Measurements from ENCODE around the gene FILIP1L. TPM values are rescaled to one million over a fixed set of nuclear protein-coding genes. Genes with fewer than 3 reads are reported as not detected.

FILIP1L gene
- total and polyA plus RNA-seq, 2 of the 4 experiments (the other 2 are of a cell fraction) = 11.5 to 19.9 TPM

- Histone ChIP-seq H3K23ac (ENCODE audit: low read depth, low read length) (no peak overlapping the region; the same call in 1 of the 2 replicates), H3K4me2 (ENCODE audit: low read depth, low read length) (peak overlapping the region; percentile 5; the same call in 1 of the 2 replicates), H3K9me1 (ENCODE audit: insufficient read depth, low read length) (peaks cover 18% of the 10 kb centered on the region), H3K4ac (ENCODE audit: low read depth, low read length) (peak overlapping the region; percentile 92), H2AK9ac (replicated peaks; ENCODE audit: low read depth, low read length, poor library complexity) (no peak overlapping the region), H3K27ac (ENCODE audit: insufficient read depth, low read length) (peak overlapping the region; percentile 69; the same call in 1 of the 2 replicates), H2BK20ac (ENCODE audit: low read depth, low read length) (peak overlapping the region; percentile 95), H3K9me3 (ENCODE audit: control insufficient read depth, insufficient read depth, low read length) (no peaks in the 10 kb centered on the region), H2AK5ac (ENCODE audit: low read depth, low read length) (peak overlapping the region; percentile 96), H3K79me1 (ENCODE audit: low read depth in 1 of 2, low read length in 2 of 2) (peaks cover 10 to 28% of the 10 kb centered on the region in 2 experiments; a peak in 3 of 4 replicates), H4K20me1 (ENCODE audit: insufficient read depth, low read length) (no peaks in the 10 kb centered on the region), H3K27me3 (ENCODE audit: control insufficient read depth, insufficient read depth, low read length) (no peaks in the 10 kb centered on the region), H3K4me1 (ENCODE audit: control insufficient read depth, insufficient read depth, low read length) (peaks cover 12% of the 10 kb centered on the region), H2BK15ac (ENCODE audit: low read depth, low read length) (peak overlapping the region; percentile 95), H4K5ac (ENCODE audit: low read depth, low read length) (peak overlapping the region; percentile 45; the same call in 1 of the 2 replicates), H3K36me3 (ENCODE audit: control insufficient read depth, insufficient read depth, low read length) (no peaks in the 10 kb centered on the region), H2BK5ac (ENCODE audit: low read depth, low read length, poor library complexity, severe bottlenecking) (peak overlapping the region; percentile 97), H2AFZ (replicated peaks; ENCODE audit: low read length, poor library complexity) (no peak overlapping the region), H3K9ac (ENCODE audit: low read depth, low read length) (no peak overlapping the region), H3K14ac (replicated peaks; ENCODE audit: low read depth, low read length) (peak overlapping the region; percentile 87), H3K18ac (ENCODE audit: low read depth, low read length) (peak overlapping the region; percentile 44; the same call in 1 of the 2 replicates), H3K56ac (ENCODE audit: extremely low read depth, insufficient read depth, low read length) (peak overlapping the region; percentile 48), H4K8ac (ENCODE audit: low read depth in 2 of 2, low read length in 2 of 2) (peak overlapping the region in 1 of 2 experiments; percentile 85; a peak in 2 of 4 replicates), H4K91ac (ENCODE audit: insufficient read depth, low read depth, low read length) (peak overlapping the region; percentile 87), H2BK120ac (ENCODE audit: low read depth, low read length) (peak overlapping the region; percentile 66), H3K4me3 (ENCODE audit: insufficient read depth, low read depth, low read length) (no peak overlapping the region)
- intact Hi-C loops (cut with micrococcal nuclease) (loop anchor here (5.0 kb wide), 2 partner anchors 49 to 91 kb away; no protein-coding TSS in a partner anchor), in situ Hi-C loops (cut with MboI; ENCODE audit: low sequenced_read_pairs) (loop anchor here (25.0 kb wide), 1 partner anchor 111 kb away; no protein-coding TSS in a partner anchor), dilution Hi-C loops (cut with HindIII; ENCODE audit: low sequenced_read_pairs, unreplicated experiment) (no loop called here)
- ChIA-PET CTCF (interaction anchor here (0.5 to 0.9 kb wide), 2 partner anchors 77 to 1188 kb away, joined by 3 to 4 read pairs; no protein-coding TSS in a partner anchor), POLR2A (ENCODE audit: unreplicated experiment) (no interaction called here)
- peak; percentile 39 for DNase-seq
- TF ChIP-seq NFE2L2 (IDR thresholded peaks at IDR 0.05; ENCODE audit: low read depth, low read length) (no peak), CTCF (conservative IDR thresholded peaks at IDR 0.05; ENCODE audit: low read depth, low read length) (no peak), CHD1 (IDR thresholded peaks at IDR 0.05; ENCODE audit: low read depth, low read length) (no peak), BHLHE40 (IDR thresholded peaks at IDR 0.05; ENCODE audit: low read depth, low read length) (no peak), MXI1 (IDR thresholded peaks at IDR 0.05; ENCODE audit: borderline replicate concordance, low read depth, low read length) (no peak), USF2 (IDR thresholded peaks at IDR 0.05; ENCODE audit: low read depth, low read length) (peak; percentile 28; the same call in 1 of the 2 replicates), POLR2A (IDR thresholded peaks at IDR 0.05; ENCODE audit: low read depth, low read length) (no peak)
- ATAC-seq (ENCODE audit: low read depth) = peak; percentile 16
- BruUV-seq (replicated peaks) = no TSS peak
Observed at GRCh38 chr3:99951701-99952100, 162.6 kb downstream of the FILIP1L start.

All from IMR-90 (cell line).